ENCODE measurements around the gene LRP8.

DNA sequence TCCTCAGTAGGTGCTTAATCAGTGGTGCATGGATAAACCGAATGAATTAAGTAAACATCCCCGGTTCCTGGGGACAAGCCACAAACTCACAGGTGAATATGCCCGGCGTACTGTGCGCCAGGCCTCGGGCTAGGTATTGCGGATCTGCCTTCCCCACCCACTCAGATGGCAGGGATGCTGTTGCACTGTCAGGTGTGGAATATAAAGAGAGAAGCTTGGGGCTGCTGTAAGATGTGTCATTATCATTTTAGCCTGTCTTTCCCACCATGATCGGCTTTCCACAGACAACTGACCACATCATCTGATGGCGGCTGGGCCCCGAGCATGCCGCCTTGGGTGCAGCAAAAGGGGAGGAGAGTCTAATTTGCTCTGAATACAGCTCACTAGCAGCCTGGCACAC lies 45.4 kb upstream of the LRP8 start:
- TF ChIP-seq, protein P1, sequence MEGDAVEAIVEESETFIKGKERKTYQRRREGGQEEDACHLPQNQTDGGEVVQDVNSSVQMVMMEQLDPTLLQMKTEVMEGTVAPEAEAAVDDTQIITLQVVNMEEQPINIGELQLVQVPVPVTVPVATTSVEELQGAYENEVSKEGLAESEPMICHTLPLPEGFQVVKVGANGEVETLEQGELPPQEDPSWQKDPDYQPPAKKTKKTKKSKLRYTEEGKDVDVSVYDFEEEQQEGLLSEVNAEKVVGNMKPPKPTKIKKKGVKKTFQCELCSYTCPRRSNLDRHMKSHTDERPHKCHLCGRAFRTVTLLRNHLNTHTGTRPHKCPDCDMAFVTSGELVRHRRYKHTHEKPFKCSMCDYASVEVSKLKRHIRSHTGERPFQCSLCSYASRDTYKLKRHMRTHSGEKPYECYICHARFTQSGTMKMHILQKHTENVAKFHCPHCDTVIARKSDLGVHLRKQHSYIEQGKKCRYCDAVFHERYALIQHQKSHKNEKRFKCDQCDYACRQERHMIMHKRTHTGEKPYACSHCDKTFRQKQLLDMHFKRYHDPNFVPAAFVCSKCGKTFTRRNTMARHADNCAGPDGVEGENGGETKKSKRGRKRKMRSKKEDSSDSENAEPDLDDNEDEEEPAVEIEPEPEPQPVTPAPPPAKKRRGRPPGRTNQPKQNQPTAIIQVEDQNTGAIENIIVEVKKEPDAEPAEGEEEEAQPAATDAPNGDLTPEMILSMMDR (IDR thresholded peaks at IDR 0.05), result no peak
- TF ChIP-seq POLR2A (IDR thresholded peaks at IDR 0.05), result no peak

All from heart left ventricle (tissue), 13 donors.